Stimulated activated CD8-positive, alpha-beta memory T cell treated with anti-CD3 and anti-CD28 coated beads, Interleukin-15, amount 100 ng/mL, for 48 hours (primary cell): ENCODE data around the gene MED8.
A peak's percentile ranks its signal among the peaks of the same experiment; 100 is the strongest.

Experiments used
- DNase-seq, 2 donors: peaks; one replicate each; pipeline ENCODE4 v3.0.0-alpha.2; 2020; ENCODE audit warnings: low read depth in 2 of 2

MED8 gene

DNA sequence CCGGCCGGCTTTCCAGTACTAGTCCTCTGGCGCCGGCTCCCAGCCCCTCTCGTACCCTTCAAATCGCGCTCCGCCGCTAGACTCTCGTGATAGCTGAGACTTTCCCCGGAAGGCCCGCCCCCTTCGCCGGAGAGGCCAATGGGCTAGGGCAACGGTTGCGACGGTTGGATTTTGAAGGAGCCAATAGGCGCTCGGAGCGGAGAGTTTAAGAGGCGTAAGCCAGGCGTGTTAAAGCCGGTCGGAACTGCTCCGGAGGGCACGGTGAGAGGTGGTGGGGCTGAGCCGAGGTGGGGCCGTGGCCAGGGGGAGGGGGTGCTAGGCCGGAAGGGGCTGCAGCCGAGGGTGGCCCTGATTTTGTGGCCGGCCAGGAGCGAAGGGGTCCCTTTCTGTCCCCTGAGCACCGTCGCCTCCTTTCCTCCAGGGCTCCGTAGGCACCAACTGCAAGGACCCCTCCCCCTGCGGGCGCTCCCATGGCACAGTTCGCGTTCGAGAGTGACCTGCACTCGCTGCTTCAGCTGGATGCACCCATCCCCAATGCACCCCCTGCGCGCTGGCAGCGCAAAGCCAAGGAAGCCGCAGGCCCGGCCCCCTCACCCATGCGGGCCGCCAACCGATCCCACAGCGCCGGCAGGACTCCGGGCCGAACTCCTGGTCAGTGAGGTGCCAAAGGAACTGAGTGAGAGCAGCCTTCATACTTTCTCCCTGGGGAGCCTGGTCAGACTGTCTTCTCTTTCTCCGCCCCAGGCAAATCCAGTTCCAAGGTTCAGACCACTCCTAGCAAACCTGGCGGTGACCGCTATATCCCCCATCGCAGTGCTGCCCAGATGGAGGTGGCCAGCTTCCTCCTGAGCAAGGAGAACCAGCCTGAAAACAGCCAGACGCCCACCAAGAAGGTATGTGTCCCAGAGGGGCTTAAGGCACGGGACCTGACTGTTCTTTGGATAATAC lies 30.6 kb downstream of the MED8 start, which contains the start of gene CDC20:
Gene CDC20 (plus strand): TSS at position 236 of the 948 bp plus-strand sequence. CDS start 235 bp downstream, at position 471.
- peak; percentile 98 to 99 for DNase-seq

DNA sequence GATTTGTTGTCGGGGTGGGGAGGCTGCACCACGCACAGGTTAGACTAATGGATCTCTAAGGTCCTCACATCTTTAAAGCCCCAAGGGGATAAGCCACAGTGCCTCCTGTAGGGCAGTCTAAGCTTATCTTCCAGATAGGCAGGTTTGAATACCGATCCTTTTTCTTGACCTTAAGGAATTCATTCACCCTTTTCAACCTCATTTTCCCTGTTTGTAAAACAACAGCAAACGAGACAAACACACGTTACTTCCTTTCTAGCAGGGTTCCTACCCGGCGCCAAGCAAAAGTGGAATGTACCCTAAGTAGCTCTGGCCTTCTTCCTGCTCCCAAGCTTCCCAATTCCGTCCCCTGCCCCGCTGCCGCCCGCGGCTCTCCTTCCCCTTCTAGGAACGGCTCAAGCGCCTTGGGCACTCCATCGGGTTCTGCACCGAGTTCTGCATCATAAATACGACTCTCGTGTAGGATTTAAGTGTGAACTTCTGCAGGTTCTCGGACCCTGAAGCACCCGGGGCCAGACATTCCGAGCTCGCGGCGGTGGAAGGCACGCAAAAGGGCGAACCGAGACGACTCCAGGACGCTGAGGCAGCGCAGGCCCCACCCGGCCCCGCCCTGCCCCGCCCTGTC lies 31.4 kb downstream of the MED8 start:
- no peak for DNase-seq

DNA sequence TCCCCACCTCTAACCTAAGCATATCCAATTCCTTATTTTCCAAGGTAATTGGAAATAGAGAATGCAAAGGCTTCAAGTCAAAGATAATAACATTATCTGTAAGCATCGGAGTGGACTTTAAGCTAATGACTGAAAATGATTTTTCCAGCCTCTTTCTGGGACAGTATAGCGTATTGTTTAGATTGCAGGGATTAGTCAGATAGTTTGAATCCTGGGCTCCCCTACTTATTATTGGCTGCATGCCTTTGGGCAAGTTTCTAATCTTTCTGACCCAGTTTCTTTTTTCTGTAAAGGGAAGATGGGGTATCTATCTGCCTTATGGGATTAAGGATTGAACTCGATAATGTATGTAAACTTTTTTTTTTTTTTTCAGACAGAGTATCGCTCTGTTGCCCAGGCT lies 32.3 kb downstream of the MED8 start:
- no peak for DNase-seq

DNA sequence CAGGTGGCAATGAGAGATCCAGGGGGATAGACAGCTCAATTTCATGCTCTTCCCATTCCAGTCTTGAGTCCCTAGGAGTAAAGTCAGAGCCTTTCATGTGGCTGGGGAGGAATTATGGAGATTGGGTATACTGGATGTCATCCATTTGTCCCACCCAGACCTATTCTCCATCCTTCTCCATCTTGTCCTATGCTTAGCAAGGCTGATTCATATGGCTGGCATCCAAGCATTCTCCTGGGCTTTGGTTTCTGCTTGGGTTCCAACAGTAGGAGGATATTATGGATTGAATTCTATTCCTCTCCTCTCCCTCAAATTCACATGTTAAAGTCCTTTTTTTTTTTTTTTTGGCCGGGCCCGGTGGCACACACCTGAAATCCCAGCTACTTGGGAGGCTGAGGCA lies 34.7 kb downstream of the MED8 start:
- DNase-seq = no peak

DNA sequence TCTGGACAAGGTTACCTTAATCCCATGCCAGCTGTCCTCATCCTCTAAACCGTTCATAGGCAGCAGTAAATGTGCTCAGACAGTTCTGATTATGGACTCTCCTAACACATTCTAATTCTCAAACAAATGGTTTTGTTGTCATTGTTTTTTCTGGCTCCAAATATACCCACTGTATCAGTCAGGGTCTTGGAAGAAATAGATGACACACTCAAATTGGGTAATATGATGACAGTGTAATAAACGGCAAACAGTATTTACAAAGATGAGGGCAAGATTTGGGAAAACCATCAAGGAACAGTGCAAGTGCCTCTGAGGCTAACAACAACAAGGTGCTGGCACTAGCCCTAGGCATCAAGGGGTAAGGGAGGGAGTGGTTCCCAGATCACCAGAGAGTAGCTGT lies 35.1 kb downstream of the MED8 start:
- DNase-seq = no peak

DNA sequence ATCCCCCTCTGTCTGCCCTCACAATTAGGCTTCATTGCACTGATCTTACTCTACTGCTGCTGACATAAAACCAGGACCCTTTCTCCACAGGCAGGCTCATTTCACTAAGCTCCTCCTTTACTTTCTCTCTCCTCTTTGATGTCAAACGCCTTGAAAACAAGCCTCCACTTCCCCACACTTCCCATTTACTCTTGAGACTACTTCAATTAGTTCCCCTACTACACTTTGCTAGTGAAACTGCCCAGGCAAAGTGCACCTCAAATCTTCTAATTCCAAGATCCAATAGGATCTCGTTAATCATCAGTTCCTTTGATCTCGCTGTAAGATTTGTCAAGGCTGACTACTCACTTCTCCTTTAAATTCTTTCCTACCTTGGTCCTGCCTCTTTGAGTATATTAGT lies 36.7 kb downstream of the MED8 start:
- no peak for DNase-seq

DNA sequence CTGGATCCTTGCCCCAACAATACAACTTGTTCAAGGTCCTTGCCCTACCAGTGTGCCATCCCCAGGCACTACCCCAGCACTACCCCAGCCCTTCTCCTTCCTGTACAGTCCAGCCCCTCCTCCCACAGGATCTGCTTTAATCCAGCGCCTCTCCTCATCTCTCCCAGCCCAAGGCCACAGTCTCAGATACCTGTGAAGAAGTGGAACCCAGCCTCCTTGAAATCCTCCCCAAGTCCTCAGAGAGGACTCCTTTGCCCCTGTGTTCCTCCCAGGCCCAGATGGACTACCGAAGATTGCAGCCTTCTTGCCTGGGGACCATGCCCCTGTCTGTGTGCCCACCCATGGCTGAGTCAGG lies 37.3 kb downstream of the MED8 start:
- DNase-seq = no peak

DNA sequence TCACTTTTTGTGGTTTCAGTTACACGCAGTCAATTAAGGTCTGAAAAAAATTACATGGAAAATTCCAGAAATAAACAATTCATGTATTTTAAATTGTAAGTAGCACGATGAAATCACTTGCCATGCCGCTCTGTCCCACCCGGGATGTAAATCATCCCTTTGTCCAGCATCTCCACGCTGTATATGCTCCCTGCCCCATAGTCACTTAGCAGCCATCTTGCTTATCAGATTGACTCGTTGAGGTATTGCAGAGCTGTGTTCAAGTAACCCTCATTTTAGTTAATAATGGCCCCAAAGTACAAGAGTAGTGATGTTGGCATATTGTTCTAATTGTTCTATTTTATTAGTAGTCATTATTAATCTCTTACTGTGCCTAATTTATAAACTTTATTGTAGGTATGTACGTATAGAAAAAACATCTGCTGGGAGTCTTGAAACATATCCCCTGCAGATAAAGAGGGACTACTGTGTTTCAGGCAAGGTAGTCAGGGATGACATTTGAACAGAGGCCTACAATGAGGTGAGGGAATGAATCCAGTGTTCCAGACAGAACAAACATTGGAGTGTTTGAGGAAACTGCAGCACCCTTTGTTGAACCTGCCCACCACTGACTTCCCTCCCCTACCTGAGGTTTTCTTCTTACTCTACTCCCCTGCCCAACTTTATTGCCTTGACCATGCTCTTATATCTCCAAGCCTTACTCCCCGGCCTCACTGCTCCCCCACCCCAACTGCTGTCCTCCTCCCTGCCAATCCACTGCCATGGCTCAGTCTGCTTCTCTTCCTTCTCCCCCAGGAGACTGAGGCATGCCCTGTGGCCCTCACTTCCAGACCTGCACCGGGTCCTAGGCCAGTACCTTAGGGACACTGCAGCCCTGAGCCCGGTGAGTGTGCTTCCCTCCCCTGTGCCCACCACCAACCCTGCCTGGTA lies 37.9 kb downstream of the MED8 start:
- no peak for DNase-seq

DNA sequence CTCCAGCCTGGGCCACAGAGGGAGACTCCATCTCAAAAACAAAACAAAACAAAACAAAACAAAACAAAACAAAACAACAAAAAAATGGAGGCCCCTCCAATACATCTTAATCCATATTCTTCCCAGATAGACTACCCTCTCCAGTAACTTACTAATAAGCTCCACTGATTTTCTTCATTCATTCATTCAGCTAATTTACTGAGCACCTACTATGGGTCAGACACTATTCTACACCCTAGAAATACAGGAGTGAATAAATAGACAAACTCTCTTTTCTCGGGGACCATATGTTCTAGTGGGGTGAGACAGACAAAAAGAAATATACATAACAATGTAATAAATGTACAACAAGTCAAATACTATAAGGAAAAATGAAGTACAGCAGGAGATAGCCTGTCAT lies 38.6 kb downstream of the MED8 start:
- DNase-seq = no peak

DNA sequence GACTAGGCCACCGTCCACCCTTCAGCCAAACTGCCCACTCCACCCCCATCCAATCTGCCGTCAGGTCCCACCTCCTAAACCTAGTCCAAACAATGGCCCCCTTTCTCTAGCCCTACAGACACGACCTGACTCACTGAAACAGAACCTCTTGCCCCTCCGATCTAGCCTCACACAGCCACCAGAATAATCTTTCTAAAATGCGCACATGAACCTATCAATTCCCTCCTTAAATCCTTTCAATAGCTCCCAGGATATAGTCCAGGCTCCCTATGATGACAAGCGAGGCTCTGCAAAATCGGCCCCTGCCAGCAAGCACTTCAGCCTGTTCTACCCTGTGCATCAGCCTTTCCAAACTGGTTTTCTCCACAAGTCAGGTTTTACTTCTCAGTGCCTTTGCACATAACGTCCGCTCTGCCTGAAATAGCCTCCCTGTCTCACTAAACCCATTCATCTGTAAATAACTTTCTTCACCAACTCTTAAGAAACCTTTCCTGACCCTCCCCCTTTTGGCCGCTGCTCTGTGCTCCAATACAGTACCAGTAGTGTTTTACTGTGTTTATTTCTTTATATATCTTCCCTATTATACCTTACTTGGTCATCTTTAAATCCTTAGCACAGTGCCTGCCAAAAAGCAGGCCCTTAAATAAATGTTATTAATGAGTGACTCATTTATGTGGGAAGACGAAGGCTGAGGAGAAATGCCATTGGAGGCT lies 39.9 kb downstream of the MED8 start:
- no peak for DNase-seq

DNA sequence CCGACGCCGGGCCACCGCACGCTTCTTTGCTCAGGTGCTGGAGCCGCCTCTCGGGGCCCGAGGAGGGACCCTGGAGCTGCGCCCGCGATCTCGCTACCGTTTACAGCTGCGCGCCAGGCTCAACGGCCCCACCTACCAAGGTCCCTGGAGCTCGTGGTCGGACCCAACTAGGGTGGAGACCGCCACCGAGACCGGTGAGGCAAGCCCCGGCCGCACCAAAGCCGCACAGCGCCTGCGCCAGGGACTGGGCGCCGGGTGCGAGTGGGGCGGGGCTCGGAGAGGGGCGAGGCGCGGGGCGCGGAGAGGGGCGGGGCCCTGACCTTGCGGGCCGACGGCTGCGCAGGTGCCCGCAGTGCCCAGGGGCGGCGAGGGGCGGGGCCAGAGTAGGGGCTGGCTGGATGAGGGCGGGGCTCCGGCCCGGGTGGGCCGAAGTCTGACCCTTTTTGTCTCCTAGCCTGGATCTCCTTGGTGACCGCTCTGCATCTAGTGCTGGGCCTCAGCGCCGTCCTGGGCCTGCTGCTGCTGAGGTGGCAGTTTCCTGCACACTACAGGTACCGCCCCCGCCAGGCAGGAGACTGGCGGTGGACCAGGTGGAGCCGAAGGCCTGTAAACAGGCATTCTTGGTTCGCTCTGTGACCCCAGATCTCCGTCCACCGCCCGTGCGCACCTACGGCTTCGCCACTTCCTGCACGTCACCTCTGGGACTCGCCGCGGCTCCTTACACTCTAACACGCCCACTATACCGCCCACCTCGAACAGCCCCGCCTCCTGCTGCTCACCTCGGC lies 40.6 kb downstream of the MED8 start:
- peak in 1 of 2 donors; percentile 45 for DNase-seq

DNA sequence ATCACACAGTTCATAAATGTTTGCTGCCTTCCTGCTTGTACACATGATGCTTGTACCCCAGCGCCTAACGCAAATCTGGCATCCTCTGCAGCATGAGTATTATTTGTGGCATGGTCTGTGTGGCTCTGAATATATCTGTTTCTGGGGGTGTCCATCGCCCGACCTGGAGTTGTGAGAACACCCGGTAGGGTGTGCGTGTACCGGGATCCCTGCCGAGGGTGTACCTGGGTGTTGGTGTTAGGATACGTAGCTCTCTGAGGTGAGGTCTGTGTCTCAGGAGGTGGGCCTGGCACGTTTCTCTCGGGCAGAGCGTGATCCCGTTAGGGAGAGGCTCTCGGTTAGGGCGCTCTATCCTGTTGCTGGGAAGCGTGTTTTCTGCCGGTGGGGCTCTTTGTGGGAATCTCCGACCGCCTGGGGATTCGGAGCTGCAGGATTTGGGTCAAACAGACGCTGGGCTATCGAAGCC lies 41.2 kb downstream of the MED8 start:
- no peak for DNase-seq

DNA sequence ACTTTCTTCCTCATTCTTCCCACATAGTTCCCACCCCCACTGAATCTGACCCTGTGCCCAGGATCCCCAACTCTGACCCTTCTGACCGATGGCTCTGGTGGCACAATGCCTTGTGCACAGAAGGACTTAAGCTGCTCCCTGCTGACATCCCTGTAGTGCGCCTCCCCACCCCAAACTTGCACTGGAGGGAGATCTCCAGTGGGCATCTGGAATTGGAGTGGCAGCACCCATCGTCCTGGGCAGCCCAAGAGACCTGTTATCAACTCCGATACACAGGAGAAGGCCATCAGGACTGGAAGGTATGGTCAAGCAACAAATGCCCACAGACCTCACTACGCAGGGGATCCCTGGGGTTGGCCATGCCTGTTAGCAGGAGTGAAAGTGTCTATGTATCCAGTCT lies 43.0 kb downstream of the MED8 start:
- no peak for DNase-seq

DNA sequence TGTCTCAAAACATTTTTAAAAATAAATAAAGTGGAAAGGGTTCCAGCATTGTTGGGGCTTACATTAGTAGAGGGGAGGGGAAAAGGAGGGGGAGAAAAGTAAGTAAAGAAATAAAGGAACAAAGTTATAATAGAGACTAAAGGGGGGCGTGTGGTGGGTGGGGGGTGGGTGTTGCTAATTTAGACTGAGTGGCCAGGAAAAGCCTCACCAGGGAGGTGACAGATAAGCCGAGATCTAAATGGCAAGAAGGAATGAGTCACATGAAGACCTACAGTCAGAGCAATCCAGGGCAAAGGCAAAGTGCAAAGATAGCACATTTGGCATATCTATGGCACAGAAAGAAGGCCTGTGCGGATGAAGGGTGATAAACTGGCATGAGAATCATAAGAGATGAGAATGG lies 44.5 kb downstream of the MED8 start:
- DNase-seq = no peak

DNA sequence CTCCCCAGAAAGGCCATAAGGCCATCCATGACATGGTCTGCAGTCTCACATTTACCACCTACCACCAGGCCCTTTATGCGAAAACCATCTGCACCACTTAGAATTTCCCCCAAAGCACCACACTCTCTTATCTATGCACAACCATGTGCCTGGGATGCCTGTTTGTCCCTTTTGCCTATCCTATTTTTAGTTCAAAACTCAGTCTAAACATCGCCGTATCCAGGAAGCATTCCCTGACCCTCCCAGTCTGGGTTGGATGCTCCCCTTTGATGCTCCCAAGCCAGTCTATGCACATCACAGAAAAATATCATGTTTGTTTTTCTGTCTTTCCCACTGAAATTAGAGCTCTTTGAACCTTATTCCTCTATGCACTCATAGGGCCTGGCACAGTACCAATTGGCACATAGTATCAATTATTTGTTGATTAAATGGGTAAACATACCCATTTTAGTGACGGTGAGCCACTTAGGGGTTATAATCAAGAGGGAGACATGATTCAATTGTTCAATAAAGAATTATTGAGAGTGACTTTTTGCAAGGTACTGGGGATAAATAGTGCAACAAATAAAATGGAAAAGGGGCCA lies 45.2 kb downstream of the MED8 start:
- DNase-seq = no peak

DNA sequence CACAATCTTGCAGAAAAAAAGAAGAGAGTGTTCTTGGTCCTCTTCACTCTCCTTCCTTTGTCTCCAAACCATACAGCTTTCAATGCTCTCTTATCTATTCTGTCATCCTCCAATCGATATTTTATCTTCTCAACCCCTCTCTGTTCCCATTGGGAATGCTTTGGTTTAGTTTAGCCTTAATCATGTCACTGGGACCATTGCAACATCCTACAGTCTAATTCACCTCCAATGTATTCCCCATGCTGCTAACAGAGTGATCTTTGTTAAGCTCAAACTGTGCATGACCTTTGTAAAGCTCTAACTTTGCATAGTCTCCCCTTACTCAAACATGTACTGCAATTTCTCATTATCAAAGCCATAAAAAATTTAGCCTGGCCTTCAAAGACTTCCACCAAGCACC lies 49.0 kb downstream of the MED8 start:
- DNase-seq = no peak

DNA sequence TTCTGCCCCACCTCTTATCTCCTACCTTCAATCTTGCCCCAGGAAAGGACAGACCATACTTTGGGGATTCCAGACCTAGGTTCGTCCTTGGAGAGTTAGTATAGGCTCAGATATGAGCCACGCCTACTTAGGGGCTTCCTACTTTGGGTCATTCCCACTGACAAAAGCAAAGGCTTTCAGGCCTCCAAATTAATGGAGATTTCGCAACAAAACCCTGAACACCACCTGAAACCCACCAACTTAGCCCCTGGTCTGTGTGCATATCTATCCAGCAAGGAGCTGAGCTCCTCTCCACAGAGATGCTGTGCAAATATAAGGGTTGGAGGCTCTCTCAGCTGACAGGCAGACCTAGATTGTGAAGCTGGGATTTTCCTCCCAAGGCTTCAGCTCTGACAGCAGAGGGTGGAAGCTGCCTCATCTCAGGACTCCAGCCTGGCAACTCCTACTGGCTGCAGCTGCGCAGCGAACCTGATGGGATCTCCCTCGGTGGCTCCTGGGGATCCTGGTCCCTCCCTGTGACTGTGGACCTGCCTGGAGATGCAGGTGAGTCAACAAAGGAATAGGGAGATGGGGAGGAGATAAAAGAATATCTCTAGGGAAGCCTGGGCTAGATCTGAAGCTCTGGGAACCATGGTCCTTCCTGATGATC lies 49.9 kb downstream of the MED8 start:
- no peak for DNase-seq

DNA sequence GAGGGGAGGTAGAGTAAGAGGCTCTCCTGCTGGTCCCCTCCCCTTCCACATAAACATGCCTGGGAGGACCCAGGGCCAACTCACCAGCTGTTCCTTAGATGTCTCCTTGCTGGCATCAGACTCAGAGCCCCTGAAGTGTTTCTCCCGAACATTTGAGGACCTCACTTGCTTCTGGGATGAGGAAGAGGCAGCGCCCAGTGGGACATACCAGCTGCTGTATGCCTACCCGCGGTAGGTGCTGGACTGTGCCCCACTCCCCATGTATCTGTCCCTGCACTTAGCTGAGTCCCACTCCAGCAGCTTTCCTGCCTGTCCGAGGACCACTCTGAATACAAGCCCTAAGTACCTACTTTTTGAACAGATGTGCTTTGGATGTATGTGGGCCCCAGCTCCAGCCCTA lies 51.6 kb downstream of the MED8 start:
- no peak for DNase-seq

DNA sequence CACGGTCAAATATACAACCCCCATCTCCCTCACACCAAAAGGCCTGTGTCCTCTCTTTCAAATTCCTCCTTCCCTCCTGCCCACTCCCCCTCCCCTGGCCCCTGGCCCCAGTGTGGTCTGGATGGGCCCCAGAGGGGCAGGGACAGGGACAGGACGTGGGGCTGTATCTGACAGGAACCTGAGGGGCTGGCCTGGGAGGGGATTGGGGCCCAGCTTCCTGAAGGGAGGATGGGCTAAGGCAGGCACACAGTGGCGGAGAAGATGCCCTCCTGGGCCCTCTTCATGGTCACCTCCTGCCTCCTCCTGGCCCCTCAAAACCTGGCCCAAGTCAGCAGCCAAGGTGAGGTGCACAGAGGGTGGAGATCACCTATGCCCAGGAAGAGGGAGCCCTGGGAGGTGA lies 52.0 kb downstream of the MED8 start, which contains the start of gene MPL:
Gene MPL (plus strand): TSS at position 231 of the 400 bp plus-strand sequence. CDS start 31 bp downstream, at position 262.
- DNase-seq = no peak
